Endothelial cell of hepatic sinusoid (primary cell): Measurements from ENCODE around the gene RASD2.

Source experiments
- in situ Hi-C: cut with HindIII; loops from 2 replicates; pipeline ENCODE4 v1.10.0; 2017; ENCODE audit warnings: low sequenced_read_pairs

RASD2 gene

DNA sequence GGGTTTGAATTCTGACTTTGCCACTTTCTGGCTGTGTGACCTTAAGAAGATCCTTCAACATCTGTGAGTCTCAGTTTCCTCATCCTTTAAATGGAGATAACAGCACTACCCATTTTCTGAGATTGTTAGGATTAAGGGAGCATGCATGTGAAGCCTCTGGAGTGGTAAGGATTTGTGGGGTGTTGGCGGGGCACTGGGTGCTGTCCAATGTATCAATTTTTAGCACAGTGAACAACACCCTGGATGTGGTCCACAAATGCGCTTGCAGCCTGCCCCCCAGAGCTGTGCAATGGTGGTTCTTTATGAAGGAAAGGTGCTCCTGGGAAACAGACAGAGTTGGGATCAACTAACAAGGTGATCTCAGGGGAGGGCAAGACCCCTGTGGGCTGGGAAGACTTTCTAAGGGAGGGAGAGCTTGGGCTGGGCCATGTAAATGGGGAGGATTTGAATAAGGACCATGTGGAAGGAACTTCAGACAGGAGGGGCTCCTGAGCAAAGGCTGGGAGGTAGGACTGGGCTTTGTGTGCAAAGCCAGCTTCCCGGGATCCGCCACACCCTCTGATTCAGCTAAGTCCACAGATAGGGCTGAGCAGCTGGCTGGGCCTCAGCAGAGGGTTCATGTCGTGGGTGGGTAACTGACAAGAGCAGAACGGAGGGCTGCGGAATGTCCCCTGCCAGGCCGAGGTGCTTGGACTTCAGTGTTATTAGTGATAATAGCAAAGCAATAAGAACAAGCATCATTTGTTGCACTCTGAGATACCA, 22.7 kb upstream of the RASD2 start:
- in situ Hi-C loops = loop anchor here (5.0 kb wide), 1 partner anchor 49 kb away; no protein-coding TSS in a partner anchor

DNA sequence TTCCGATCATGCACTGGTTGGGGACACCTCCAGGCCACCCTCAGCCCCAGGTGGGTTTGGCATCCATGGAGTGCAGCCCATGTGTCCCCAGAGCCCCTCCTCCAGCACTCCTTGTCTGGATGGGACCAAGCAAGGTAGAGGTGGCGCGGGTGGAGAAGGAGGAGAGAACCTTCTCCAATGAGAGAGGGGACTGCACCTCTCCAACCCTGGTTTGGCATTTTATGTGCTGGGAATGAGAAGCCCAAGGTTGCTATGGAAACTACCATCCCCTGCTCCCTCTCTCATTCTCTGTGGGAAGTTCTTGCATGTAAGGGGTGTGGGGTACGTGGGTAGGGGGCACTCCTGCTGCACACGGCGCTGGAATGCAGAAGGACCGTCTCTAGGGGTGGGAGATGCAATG, 21.8 kb upstream of the RASD2 start:
- in situ Hi-C loops = loop anchor here (5.0 kb wide), 1 partner anchor 48 kb away; no protein-coding TSS in a partner anchor

GRCh38 chr22:35519306-35520000, 21.2 kb upstream of the RASD2 start:
- in situ Hi-C loops = loop anchor here (5.0 kb wide), 1 partner anchor 48 kb away; no protein-coding TSS in a partner anchor

DNA sequence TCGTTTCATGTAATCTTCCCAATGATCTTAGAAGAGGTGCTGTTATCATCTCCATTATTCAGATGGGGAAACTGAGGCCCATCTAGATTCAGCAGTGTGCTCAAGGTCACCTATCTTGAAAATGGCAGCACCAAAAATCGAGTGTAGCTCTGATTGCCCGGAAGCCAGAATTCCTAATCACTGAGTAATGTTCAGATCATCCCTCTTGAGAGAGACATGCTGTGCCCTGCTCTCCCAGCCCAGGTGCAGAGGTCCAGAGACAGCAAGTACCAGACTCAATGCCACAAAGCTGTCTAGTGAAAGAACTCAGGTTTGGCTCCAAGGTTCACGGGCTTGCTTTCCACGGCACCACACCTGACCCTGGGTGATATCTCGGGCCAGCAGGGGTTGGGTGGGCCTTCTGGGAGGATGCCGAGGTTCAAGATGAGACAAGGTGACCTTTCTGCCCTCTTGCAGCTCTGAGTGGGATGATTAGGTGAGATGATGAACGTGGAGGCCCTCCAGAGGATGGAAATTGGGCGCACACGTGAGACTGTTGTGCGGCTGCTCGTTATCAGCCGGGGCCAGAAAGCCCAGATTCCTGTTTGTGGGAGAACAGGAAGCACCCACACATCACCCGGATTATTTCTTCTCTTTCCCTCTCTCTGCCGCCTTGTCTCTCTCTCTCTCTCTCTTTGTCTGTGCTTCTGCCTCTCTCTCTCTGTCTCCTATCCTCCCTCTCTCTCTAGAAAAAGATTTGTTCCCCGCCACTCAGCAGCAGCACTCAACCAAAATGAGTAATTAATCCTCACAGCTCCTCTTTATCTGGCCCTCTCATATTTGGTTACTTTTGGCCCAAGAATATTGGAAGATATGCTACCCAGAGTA, 19.0 kb upstream of the RASD2 start:
- in situ Hi-C loops = no loop called here

GRCh38 chr22:35522225-35523149, 18.1 kb upstream of the RASD2 start:
- in situ Hi-C loops = no loop called here

DNA sequence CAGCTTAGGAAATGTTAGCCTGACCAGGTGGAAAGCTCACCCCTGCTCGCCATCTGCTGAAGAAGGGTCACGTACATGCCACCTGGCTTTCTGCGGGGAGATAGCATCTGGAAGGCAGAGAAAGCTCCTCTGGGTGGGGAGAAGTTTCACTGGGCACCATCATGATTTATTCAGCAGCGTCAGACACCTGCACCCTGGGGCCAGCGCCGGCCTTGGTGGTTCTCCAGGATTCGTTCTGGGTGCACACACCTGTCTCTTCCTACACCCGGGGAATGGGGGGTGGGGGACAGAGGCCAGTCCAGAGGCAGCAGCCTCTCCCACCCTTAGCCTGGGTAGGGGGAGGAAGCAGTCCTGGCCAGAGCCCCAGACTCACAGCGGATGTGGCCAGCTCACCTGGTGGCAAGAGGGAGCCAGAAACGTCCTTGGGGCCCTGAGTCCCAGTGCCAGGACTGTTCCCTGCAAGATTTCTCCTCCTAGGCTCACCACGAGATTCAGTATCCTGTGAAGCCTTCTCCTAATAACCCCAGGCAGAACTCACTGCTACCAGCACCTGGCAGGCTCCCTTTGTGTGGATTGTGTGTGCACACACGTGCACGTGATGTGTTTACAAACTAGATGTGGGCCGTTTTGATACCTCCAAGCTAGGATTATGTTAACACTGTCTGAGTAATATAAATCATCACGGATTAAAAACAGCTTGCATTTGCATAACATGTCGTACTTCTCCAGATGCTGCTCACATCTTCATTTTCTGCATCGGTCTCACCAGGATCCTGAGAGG, 17.3 kb upstream of the RASD2 start:
- in situ Hi-C loops = no loop called here

- in situ Hi-C loops = no loop called here
Observed at GRCh38 chr22:35524966-35525686, 15.5 kb upstream of the RASD2 start.

GRCh38 chr22:35525687-35526332, 14.8 kb upstream of the RASD2 start:
- in situ Hi-C loops = no loop called here

GRCh38 chr22:35526333-35526979, 14.2 kb upstream of the RASD2 start:
- in situ Hi-C loops = no loop called here

DNA sequence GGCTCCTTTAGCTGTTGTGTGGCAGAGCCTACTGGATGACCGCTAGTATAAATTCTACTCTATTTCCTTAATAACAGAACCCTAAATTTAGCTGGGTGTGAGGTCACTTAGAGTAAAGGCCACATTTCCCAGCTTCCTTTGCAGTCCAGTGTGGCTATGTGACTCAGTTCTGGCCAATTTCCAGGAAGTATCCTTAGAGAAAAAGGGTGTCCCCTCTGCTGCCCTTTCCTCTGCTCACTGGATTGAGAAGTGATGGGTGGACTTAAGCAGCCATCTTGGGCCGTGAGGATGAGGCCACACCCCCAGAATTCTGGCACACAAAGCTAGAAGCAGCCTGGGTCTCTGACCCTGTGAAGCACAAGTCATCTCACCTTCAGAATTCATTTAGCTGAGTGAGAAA, 11.7 kb upstream of the RASD2 start:
- in situ Hi-C loops = no loop called here

- in situ Hi-C loops = loop anchor here (5.0 kb wide), 1 partner anchor 57 kb away; no protein-coding TSS in a partner anchor
Observed at GRCh38 chr22:35530700-35531099, 9.9 kb upstream of the RASD2 start.

DNA sequence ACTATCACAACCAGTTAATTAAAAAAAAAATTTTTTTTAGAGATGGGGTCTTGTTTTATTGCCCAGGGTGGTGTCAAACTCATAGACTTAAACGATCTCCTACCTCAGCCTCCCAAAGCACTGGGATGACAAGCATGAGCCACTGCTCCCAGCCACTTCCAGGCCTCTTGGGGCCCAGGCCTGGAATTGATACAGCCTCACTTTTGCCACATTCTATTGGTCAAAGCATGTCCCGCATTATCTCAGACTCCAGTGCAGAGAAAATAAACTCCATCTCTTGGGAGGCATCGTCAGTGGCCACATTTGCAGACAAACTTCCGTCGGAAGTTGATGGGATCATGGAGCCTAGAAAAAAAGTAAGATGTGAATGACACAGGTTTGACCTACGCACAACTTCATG, 9.4 kb upstream of the RASD2 start:
- in situ Hi-C loops = loop anchor here (5.0 kb wide), 1 partner anchor 56 kb away; no protein-coding TSS in a partner anchor

- in situ Hi-C loops = loop anchor here (5.0 kb wide), 1 partner anchor 56 kb away; no protein-coding TSS in a partner anchor
Observed at GRCh38 chr22:35531676-35532075, 9.0 kb upstream of the RASD2 start.

- in situ Hi-C loops = loop anchor here (5.0 kb wide), 1 partner anchor 54 kb away; no protein-coding TSS in a partner anchor
Observed at GRCh38 chr22:35533365-35534029, 7.1 kb upstream of the RASD2 start.

DNA sequence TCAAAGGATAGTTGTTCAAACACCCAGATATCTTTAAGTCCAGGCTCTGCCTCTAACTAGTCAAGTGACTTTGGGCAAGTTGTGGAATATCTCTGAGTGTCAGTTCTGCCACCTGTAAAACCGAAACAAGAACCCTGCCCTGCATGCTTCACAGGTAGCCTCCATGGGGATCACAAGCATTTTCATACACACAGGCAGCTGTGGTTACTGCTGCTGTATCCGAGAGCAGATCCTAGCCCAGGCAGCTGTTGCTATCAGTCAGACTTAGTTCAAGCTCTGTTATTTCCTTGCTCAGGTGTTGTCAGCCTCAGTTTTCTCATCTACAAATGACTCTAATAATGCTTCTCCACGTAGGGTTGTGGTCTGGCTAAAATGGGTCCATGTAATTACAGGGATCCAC, 6.5 kb upstream of the RASD2 start:
- in situ Hi-C loops = loop anchor here (5.0 kb wide), 1 partner anchor 53 kb away; no protein-coding TSS in a partner anchor

- in situ Hi-C loops = no loop called here
Observed at GRCh38 chr22:35537232-35537631, 3.4 kb upstream of the RASD2 start.

- in situ Hi-C loops = no loop called here
Observed at GRCh38 chr22:35538801-35539321, 1.8 kb upstream of the RASD2 start.
